Measurements from ENCODE around the gene CRHBP. TPM values are rescaled to one million over a fixed set of nuclear protein-coding genes. Genes with fewer than 3 reads are reported as not detected.

CRHBP gene
- total RNA-seq, 3 donors from 2014 or later: 0.57 to 0.84 TPM; not detected in 1

GRCh38 chr5:76960004-76960625 lies 7.3 kb downstream of the CRHBP start:
- ATAC-seq: no peak
- no peaks in the 10 kb centered on the region for H3K4me1 ChIP-seq (ENCODE audit: low read depth)

GRCh38 chr5:76964060-76964459 lies 11.2 kb downstream of the CRHBP start:
- ATAC-seq (no peak), DNase-seq (no peak)
- Histone ChIP-seq H3K4me1 (ENCODE audit: low read depth) (no peaks in the 10 kb centered on the region), H3K36me3 (ENCODE audit: low read depth) (no peaks in the 10 kb centered on the region), H3K9me3 (no peaks in the 10 kb centered on the region), H3K4me3 (no peak overlapping the region)
- intact Hi-C loops (cut with DNase I, micrococcal nuclease): no loop called here
- no peak for TF ChIP-seq CTCF (IDR thresholded peaks at IDR 0.05)

More at GRCh38 chr5:76960004-76960625, 7.3 kb downstream of the CRHBP start:
- Histone ChIP-seq H3K36me3 (ENCODE audit: low read depth) (no peaks in the 10 kb centered on the region), H3K4me3 (no peak overlapping the region), H3K9me3 (no peaks in the 10 kb centered on the region)
- no peak for DNase-seq
- no peak for TF ChIP-seq CTCF (IDR thresholded peaks at IDR 0.05)
- intact Hi-C loops (cut with DNase I, micrococcal nuclease): no loop called here

GRCh38 chr5:76971511-76971910 lies 18.7 kb downstream of the CRHBP start:
- ATAC-seq (no peak), DNase-seq (no peak)
- no peaks in the 10 kb centered on the region for H3K36me3 ChIP-seq (ENCODE audit: low read depth)
- intact Hi-C loops (cut with DNase I, micrococcal nuclease): no loop called here
- no peaks in the 10 kb centered on the region for H3K9me3 ChIP-seq
- TF ChIP-seq CTCF (IDR thresholded peaks at IDR 0.05): no peak
- no peak overlapping the region for H3K4me3 ChIP-seq
- H3K4me1 ChIP-seq (ENCODE audit: low read depth): no peaks in the 10 kb centered on the region

GRCh38 chr5:76972689-76973088 lies 19.8 kb downstream of the CRHBP start:
- Histone ChIP-seq H3K9me3 (no peaks in the 10 kb centered on the region), H3K36me3 (ENCODE audit: low read depth) (no peaks in the 10 kb centered on the region), H3K4me3 (no peak overlapping the region), H3K4me1 (ENCODE audit: low read depth) (no peaks in the 10 kb centered on the region)
- ATAC-seq: no peak
- no peak for TF ChIP-seq CTCF (IDR thresholded peaks at IDR 0.05)
- no peak for DNase-seq
- intact Hi-C loops (cut with DNase I, micrococcal nuclease): no loop called here

- intact Hi-C loops (cut with DNase I, micrococcal nuclease): no loop called here
- H3K36me3 ChIP-seq (ENCODE audit: low read depth): no peaks in the 10 kb centered on the region
- H3K4me3 ChIP-seq: no peak overlapping the region
- DNase-seq (no peak), ATAC-seq (no peak)
- H3K4me1 ChIP-seq (ENCODE audit: low read depth): no peaks in the 10 kb centered on the region
- no peak for TF ChIP-seq CTCF (IDR thresholded peaks at IDR 0.05)
- H3K9me3 ChIP-seq: no peaks in the 10 kb centered on the region
These were observed 21.9 kb downstream of the CRHBP start for GRCh38 chr5:76974785-76975184.

GRCh38 chr5:76978869-76979268 lies 26.0 kb downstream of the CRHBP start:
- H3K4me1 ChIP-seq (ENCODE audit: low read depth): no peaks in the 10 kb centered on the region
- H3K36me3 ChIP-seq (ENCODE audit: low read depth): no peaks in the 10 kb centered on the region
- TF ChIP-seq CTCF (IDR thresholded peaks at IDR 0.05): no peak
- ATAC-seq: no peak
- DNase-seq: no peak
- no peak overlapping the region for H3K4me3 ChIP-seq
- intact Hi-C loops (cut with DNase I, micrococcal nuclease): no loop called here
- H3K9me3 ChIP-seq: no peaks in the 10 kb centered on the region
